ENCODE measurements around the gene DNAJC10. TPM values are rescaled to one million over a fixed set of nuclear protein-coding genes. Genes with fewer than 3 reads are reported as not detected.

The DNAJC10 gene
- total and polyA plus RNA-seq, 2 of the 4 experiments (the other 2 are of a cell fraction): 34.6 to 53.2 TPM

DNA sequence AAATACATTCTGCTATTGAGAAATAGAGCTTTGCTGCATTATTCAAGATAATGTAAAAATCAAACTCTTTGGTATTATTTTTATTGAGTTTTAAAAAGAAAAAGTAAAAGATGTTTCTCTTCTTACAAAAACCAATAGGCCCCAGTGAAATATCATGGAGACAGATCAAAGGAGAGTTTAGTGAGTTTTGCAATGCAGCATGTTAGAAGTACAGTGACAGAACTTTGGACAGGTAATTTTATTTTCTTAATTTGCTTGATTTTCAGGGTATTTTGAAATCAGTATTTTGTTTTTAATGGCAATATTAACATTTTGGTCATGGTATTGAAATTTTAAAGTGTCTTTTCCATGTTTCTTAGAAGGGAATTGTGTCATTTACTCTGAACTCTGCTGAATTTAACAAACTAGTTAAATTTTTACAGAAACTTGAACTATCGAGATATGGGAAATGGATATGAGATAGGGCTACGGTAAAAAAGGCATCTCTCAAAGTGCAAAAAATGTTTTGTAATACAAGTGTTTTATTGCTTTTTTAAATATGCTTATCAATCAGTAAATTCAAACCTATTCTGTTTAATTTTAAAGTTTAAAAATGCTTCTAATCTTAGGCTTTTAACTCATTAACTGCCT, 13.8 kb downstream of the DNAJC10 start:
- DNase-seq (no peak), ATAC-seq (ENCODE audit: low read depth) (no peak)
- Histone ChIP-seq H3K4me2 (ENCODE audit: low read depth, low read length) (no peak overlapping the region), H3K4me1 (ENCODE audit: control insufficient read depth, insufficient read depth, low read length) (no peaks in the 10 kb centered on the region), H2BK15ac (ENCODE audit: low read depth, low read length) (no peak overlapping the region), H3K9ac (ENCODE audit: low read depth, low read length) (no peak overlapping the region), H4K91ac (ENCODE audit: insufficient read depth, low read depth, low read length) (no peak overlapping the region), H3K27me3 (ENCODE audit: control insufficient read depth, insufficient read depth, low read length) (no peaks in the 10 kb centered on the region), H4K5ac (ENCODE audit: low read depth, low read length) (no peak overlapping the region), H2AFZ (replicated peaks; ENCODE audit: low read length, poor library complexity) (no peak overlapping the region), H3K56ac (ENCODE audit: extremely low read depth, insufficient read depth, low read length) (no peak overlapping the region), H3K18ac (ENCODE audit: low read depth, low read length) (no peak overlapping the region), H3K9me1 (ENCODE audit: insufficient read depth, low read length) (no peaks in the 10 kb centered on the region), H2BK5ac (ENCODE audit: low read depth, low read length, poor library complexity, severe bottlenecking) (no peak overlapping the region), H3K36me3 (ENCODE audit: control insufficient read depth, insufficient read depth, low read length) (peaks cover 9% of the 10 kb centered on the region; the same call in 1 of the 2 replicates), H3K9me3 (ENCODE audit: control insufficient read depth, insufficient read depth, low read length) (no peaks in the 10 kb centered on the region), H3K4ac (ENCODE audit: low read depth, low read length) (no peak overlapping the region), H4K8ac (ENCODE audit: low read depth in 2 of 2, low read length in 2 of 2) (no peak overlapping the region), H2BK120ac (ENCODE audit: low read depth, low read length) (no peak overlapping the region), H3K79me1 (ENCODE audit: low read depth in 1 of 2, low read length in 2 of 2) (0 out of 4 replicates have a peak, but pooled peaks cover 0 to 7% of the 10 kb centered on the region in 2 experiments), H3K14ac (replicated peaks; ENCODE audit: low read depth, low read length) (no peak overlapping the region), H2BK20ac (ENCODE audit: low read depth, low read length) (no peak overlapping the region), H2AK5ac (ENCODE audit: low read depth, low read length) (no peak overlapping the region), H3K27ac (ENCODE audit: insufficient read depth, low read length) (no peak overlapping the region), H2AK9ac (replicated peaks; ENCODE audit: low read depth, low read length, poor library complexity) (no peak overlapping the region), H3K4me3 (ENCODE audit: insufficient read depth, low read depth, low read length) (no peak overlapping the region), H4K20me1 (ENCODE audit: insufficient read depth, low read length) (no peaks in the 10 kb centered on the region), H3K23ac (ENCODE audit: low read depth, low read length) (no peak overlapping the region)
- intact Hi-C loops (cut with micrococcal nuclease): no loop called here
- dilution Hi-C loops (cut with HindIII; ENCODE audit: low sequenced_read_pairs, unreplicated experiment): no loop called here
- BruUV-seq (replicated peaks): no TSS peak
- ChIA-PET CTCF (no interaction called here), POLR2A (ENCODE audit: unreplicated experiment) (no interaction called here)
- in situ Hi-C loops (cut with MboI; ENCODE audit: low sequenced_read_pairs): no loop called here
- no CpG with 5 or more reads among the region's 2 CpGs for WGBS, 2 experiments (ENCODE audit: extremely low coverage in 2 of 2, insufficient read length in 1 of 2)
- no peak for TF ChIP-seq MXI1 (IDR thresholded peaks at IDR 0.05; ENCODE audit: borderline replicate concordance, low read depth, low read length)
- TF ChIP-seq RCOR1 (IDR thresholded peaks at IDR 0.05; ENCODE audit: insufficient replicate concordance, low read length): no peak
- no peak for TF ChIP-seq SMC3 (IDR thresholded peaks at IDR 0.05; ENCODE audit: low read depth, low read length)
- no peak for TF ChIP-seq BHLHE40 (IDR thresholded peaks at IDR 0.05; ENCODE audit: low read depth, low read length)
- TF ChIP-seq, protein P1, sequence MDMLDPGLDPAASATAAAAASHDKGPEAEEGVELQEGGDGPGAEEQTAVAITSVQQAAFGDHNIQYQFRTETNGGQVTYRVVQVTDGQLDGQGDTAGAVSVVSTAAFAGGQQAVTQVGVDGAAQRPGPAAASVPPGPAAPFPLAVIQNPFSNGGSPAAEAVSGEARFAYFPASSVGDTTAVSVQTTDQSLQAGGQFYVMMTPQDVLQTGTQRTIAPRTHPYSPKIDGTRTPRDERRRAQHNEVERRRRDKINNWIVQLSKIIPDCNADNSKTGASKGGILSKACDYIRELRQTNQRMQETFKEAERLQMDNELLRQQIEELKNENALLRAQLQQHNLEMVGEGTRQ (IDR thresholded peaks at IDR 0.05; ENCODE audit: low read depth, low read length): no peak
- TF ChIP-seq CHD1 (IDR thresholded peaks at IDR 0.05; ENCODE audit: low read depth, low read length): no peak
- no peak for TF ChIP-seq FOS (IDR thresholded peaks at IDR 0.05; ENCODE audit: low read depth, low read length)
- no peak for TF ChIP-seq MAZ (IDR thresholded peaks at IDR 0.05; ENCODE audit: borderline replicate concordance, low read depth, low read length)
- TF ChIP-seq POLR2A (IDR thresholded peaks at IDR 0.05; ENCODE audit: low read depth, low read length): no peak
- TF ChIP-seq, protein P2, sequence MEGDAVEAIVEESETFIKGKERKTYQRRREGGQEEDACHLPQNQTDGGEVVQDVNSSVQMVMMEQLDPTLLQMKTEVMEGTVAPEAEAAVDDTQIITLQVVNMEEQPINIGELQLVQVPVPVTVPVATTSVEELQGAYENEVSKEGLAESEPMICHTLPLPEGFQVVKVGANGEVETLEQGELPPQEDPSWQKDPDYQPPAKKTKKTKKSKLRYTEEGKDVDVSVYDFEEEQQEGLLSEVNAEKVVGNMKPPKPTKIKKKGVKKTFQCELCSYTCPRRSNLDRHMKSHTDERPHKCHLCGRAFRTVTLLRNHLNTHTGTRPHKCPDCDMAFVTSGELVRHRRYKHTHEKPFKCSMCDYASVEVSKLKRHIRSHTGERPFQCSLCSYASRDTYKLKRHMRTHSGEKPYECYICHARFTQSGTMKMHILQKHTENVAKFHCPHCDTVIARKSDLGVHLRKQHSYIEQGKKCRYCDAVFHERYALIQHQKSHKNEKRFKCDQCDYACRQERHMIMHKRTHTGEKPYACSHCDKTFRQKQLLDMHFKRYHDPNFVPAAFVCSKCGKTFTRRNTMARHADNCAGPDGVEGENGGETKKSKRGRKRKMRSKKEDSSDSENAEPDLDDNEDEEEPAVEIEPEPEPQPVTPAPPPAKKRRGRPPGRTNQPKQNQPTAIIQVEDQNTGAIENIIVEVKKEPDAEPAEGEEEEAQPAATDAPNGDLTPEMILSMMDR (conservative IDR thresholded peaks at IDR 0.05; ENCODE audit: low read depth, low read length): no peak
- no peak for TF ChIP-seq RFX5 (IDR thresholded peaks at IDR 0.05; ENCODE audit: low read depth, low read length)
- TF ChIP-seq MAFK (IDR thresholded peaks at IDR 0.05; ENCODE audit: low read depth, low read length): no peak
- no peak for TF ChIP-seq RAD21 (IDR thresholded peaks at IDR 0.05; ENCODE audit: low read length)
- TF ChIP-seq, protein P3, sequence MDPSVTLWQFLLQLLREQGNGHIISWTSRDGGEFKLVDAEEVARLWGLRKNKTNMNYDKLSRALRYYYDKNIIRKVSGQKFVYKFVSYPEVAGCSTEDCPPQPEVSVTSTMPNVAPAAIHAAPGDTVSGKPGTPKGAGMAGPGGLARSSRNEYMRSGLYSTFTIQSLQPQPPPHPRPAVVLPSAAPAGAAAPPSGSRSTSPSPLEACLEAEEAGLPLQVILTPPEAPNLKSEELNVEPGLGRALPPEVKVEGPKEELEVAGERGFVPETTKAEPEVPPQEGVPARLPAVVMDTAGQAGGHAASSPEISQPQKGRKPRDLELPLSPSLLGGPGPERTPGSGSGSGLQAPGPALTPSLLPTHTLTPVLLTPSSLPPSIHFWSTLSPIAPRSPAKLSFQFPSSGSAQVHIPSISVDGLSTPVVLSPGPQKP (IDR thresholded peaks at IDR 0.05; ENCODE audit: borderline replicate concordance, low read depth, low read length): no peak
- no peak for TF ChIP-seq NFE2L2 (IDR thresholded peaks at IDR 0.05; ENCODE audit: low read depth, low read length)
